Measurements from ENCODE around the gene EEIG1.

- no peak for TF ChIP-seq CTCF (IDR thresholded peaks at IDR 0.05; ENCODE audit: insufficient read depth, low read length, poor library complexity, severe bottlenecking)
- no peak for TF ChIP-seq EZH2phosphoT487 (conservative IDR thresholded peaks at IDR 0.05; ENCODE audit: low read length)
Measured at GRCh38 chr9:128026255-128026772, 45.5 kb upstream of the EEIG1 start.

Data from SU-DHL-6 (cell line).